Fibroblast of lung (primary cell): ENCODE data around the gene PLEKHM2.

Source experiments
- CTCF ChIP-seq, 2 donors: IDR thresholded peaks in 1 of 2; conservative IDR thresholded peaks in 1 of 2; 1 replicate in 1 of 2; 2 replicates in 1 of 2; pipeline ENCODE4 v1.5.1; 2011 to 2012; ENCODE audit warnings: low read length in 2 of 2, control low read depth in 1 of 2, inconsistent platforms in 1 of 2, low read depth in 1 of 2, mild to moderate bottlenecking in 1 of 2
- EZH2 ChIP-seq: IDR thresholded peaks from 2 replicates; pipeline ENCODE4 v1.5.1; 2012; ENCODE audit warnings: low read length, control low read depth, mild to moderate bottlenecking; ENCODE audit errors: missing control alignments

GRCh38 chr1:15736892-15737261 lies 52.8 kb downstream of the PLEKHM2 start:
- no peak for TF ChIP-seq CTCF (conservative IDR thresholded peaks at IDR 0.05 in 1 of 2, IDR thresholded peaks at IDR 0.05 in 1 of 2; ENCODE audit: low read depth in 1 of 2, low read length in 2 of 2)
- TF ChIP-seq EZH2, result no peak
